Epidermal melanocyte (primary cell): Measurements from ENCODE around the gene EPHA4.

Experiments used
- DNase-seq: peaks from one replicate; pipeline ENCODE4 v3.0.0; 2011; ENCODE audit warnings: low spot score; ENCODE audit not compliant: insufficient read length

Gene EPHA4

DNA sequence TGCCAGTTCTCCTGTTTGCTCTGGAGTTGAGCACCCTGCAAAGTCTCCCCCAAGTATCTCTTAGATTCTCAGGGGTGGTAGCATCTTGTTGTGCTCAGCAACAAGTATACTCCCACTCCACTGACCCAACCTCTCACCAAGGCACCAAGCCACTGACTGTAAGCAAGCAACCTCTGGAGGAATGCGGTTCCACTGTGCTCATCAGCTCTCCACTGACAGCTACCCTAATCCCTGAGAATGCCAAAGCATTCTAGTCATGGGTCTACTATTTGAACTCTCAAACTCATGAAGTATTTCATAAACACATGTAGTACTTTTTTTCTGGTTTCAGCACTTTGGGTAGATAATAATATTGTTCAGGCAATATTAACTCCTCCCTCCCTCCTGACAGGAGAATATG, 170.0 kb downstream of the EPHA4 start:
- no peak for DNase-seq

DNA sequence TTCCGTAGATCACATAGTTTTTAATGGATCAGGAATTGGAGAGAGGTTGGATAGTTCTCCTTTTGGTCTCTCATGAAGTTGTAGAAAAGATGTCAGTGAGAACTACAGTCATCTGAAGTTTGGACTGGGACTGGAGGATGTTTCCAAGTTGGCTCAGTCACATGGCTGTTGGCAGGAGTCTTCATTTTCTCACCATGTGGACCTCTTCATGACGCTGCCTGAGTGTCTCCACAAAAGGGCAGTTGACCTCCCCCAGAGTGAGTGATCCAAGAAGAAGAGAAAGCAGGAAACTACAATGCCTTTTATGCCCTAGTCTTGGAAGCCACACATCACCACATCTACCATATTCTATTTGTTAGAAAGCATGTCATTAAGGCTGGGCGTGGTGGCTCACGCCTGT, 171.7 kb downstream of the EPHA4 start:
- no peak for DNase-seq

DNA sequence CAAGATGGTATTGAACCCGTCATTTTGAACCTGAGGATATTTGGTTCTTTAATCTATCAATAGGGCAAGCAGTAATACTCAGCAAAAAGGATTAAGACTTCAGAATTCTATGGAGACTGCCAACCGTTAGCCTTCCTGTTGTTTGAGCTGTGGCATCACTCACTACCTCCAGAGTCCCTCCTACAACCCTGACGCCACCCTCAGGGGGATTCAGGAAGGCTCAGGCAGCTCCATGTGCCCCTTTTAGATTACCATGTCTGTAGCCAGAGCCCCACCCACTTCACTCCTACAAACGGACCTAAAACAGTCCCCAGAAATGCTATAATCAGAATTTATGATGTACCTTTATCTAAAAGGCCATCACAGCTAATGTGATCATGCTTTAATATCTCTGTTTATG, 172.9 kb downstream of the EPHA4 start:
- no peak for DNase-seq

- no peak for DNase-seq
Measured at GRCh38 chr2:221397187-221397586, 174.9 kb downstream of the EPHA4 start.

DNA sequence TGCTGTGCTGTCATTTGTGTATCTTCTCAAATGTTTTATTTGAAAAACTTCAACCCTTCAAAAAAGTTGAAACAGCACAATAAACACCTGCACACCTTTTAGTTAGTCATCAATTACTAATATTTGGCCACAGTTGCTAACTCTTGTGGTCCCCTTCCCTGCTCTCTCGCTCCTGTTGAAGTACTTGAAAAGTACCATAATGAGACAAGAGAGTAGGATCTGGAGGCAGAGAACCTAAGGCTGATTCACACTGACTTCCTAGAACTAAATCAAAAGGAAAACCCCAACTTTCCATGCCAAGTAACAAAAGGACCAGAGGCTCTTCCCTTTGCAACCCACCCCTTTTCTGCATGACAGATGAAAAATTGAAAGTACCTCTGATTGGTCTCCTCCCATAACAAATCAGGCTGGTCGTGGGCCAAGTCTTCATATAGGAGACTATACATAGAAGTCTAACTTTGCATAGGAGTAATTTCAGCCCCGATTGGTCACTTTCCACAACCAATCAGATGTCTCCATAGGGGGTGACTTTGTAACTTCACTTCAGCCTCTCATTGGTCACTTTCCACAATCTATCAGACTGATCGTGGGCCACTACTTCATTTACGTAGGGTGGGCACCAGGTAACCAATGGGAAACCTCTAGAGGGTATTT, 179.7 kb downstream of the EPHA4 start:
- DNase-seq = no peak

DNA sequence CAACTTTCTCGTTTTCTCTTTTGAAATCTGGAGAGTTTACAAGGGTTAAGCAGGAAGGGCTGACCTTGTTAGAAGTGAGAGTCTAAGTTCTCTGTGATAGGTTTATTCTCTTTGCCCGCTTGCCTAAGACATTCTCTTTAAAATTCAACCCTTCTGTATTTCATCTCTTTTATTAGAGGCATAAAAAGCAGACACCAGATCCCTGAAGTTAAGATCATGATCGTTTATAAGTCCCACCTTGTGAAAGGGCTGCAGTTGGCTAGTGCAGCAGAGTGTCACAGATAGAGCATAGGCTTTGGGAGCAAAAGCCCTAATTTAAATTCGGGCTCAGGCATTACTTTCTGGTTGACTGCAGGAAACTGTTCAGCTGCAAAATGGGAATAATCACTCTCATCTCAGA, 181.2 kb downstream of the EPHA4 start:
- no peak for DNase-seq

DNA sequence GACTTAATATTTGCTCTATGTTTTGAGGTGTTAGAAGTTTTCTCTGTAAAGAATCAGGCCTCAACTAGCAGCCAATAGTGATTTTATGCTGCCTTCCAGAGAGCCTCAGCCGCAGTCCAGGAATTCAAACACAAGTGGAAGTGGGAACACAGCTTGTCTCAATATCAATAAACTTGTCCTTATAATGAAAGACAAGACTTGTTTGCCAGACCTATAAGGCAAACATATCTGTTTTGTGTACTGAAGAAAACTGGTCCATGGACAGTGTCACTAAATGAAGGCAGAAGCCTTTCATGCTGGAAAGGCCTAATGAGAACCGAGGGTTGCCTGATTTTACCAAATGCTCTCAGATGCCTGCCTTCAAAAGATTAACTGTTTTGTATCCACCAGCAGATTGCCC, 182.2 kb downstream of the EPHA4 start:
- no peak for DNase-seq

- no peak for DNase-seq
Measured at GRCh38 chr2:221389421-221389820, 182.7 kb downstream of the EPHA4 start.

GRCh38 chr2:221388891-221389290, 183.2 kb downstream of the EPHA4 start:
- DNase-seq = no peak

GRCh38 chr2:221385716-221386115, 186.4 kb downstream of the EPHA4 start:
- DNase-seq = no peak

GRCh38 chr2:221381928-221382488, 190.1 kb downstream of the EPHA4 start:
- no peak for DNase-seq

DNA sequence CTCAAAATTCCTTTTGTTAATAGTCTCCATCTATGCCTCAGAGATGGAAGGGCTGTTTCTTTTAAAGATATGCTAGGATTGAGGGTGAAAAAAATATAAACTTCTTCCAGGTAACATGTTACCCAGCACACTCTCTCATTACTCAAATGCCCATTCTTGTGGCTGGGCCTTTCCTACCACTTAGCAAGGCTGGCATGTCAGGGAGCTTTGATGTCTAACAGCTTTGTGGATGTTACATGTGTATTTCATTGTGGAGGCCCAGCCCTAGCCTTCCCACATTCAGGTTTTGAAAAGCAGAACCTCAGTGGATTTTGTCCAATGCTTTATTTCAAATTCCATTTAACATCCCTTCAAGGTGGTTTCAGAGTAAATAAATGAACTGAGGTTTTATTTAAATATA, 191.4 kb downstream of the EPHA4 start:
- DNase-seq = no peak

GRCh38 chr2:221380062-221380461, 192.0 kb downstream of the EPHA4 start:
- no peak for DNase-seq

DNA sequence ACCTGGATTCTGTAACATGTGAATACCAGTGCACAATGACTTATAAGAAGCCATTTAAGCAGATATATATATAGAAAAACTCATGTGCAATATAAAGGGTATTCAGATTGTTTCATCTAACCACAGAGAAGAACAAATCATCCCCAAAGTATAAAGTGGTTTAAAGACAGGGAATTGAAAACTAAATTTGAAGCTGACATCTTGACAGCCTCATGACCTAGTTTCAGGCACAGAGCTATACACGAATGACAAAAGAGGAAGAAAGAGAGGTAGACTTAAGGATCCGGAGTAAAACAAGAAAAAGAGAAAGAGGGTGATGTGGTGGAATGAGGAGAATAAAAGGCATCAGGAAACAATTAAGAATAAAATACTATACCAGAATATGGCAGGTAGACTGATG, 194.5 kb downstream of the EPHA4 start:
- DNase-seq = no peak

GRCh38 chr2:221377066-221377465, 195.0 kb downstream of the EPHA4 start:
- no peak for DNase-seq

GRCh38 chr2:221374234-221374633, 197.9 kb downstream of the EPHA4 start:
- no peak for DNase-seq

DNA sequence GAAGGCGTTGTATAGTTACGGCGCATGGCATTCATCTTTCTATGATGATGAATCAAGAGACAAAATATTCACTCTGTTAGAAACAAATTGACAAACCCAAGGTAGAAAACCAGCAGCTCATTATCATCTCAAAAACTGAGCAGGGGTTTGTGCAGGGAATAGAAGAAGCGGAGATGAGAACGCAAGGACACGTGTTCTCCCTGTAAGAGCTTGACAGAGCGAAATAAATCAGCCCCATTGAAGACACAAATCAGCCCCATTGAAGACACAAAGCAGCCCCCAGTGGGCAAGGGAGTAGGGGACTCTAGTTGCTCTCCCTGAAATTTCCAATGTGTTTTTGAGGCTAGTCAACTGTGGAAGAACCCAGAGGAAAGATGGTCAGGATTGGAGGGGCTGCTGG, 199.2 kb downstream of the EPHA4 start:
- DNase-seq = no peak

DNA sequence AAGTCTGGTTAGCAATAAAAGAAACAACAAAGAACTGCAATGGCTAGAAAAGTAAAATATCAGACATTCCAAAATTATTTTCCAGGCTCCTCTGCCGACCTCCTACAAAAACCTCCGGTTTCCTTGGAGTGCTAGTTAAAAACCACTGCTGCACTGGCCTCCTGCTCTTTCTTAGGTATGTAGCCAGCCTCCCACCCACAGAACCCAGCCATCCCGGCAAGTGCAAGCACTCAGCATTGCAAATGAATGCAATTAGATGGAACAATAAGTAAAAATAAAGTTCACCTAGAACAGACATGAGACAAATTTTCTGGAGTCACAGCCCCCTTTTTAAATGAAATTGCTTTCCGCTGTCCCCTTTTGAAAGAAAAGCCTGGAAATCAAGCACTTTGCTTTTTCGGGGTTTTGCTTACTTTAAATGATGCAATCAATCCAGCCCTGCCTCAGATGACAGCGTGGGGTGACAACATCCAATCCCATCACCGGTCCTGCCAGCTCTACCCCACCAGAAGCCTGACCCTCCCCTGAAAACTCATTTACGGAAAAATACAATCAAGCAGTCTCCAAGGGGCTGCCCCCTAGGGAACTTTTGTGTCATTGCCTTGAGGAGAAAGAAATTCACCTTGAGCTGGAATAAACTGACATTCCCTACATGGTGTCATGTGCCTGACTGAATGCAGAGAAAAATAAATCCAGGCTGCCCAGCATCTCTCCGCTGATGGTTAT, 199.8 kb downstream of the EPHA4 start:
- DNase-seq = no peak

GRCh38 chr2:221371347-221371746, 200.8 kb downstream of the EPHA4 start:
- DNase-seq = no peak

GRCh38 chr2:221370857-221371211, 201.3 kb downstream of the EPHA4 start:
- DNase-seq = no peak

GRCh38 chr2:221370076-221370856, 201.8 kb downstream of the EPHA4 start:
- no peak for DNase-seq
